ENCODE measurements around the gene EIF2AK2. TPM values are rescaled to one million over a fixed set of nuclear protein-coding genes. Genes with fewer than 3 reads are reported as not detected.

Gene EIF2AK2
- total RNA-seq, 4 donors from 2014 or later, result 23.7 to 28.4 (median 27.8) TPM

DNA sequence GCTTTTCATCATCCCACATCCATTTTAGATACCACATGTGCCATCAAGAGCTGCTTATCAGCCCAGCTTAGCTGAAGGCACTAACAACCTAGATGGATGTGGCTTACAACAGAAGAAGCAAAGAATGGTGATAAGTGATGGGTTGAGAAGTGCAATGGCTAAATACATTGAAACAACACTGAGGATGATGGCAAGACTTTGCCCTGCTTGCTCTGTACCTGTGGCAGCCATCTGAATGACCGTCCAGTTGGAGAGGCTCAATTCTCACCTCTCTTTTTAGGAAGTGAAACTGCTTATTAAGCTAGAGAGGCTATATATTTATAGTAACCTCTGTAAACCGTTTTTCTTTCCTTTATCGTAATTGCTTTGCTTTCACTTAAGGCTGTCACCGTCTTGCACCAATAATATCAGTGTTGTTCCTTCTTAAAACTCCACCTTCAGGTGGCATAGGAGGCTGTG, 66.7 kb downstream of the EIF2AK2 start:
- H3K4me3 ChIP-seq, result no peak overlapping the region

DNA sequence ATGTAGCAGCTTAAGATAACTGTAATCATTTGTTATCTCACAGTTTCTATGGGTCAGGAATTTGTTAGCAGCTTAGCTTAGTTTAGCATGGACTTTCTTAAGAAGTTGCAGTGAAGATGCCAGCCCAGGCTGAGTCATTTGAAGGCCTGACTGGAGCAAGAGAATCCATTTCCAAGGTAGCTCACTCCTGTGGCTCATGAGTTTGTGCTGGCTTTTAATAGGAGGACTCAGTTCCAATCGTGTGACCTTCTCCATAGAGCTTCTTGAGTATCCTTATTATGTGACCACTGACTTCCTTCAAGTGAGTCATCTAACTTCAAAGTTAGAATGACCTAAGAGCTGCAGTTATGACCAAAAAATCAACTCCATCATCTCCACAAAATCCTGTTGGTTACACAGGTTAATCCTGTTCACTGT, 71.0 kb downstream of the EIF2AK2 start:
- intact Hi-C loops (cut with DNase I), result no loop called here
- Histone ChIP-seq H3K4me3 (no peak overlapping the region), H3K4me1 (peaks cover 24 to 35% (median 35%) of the 10 kb centered on the region in 4 donors), H3K27me3 (no peaks in the 10 kb centered on the region), H3K27ac (replicated peaks in 1 of 4) (no peak overlapping the region), H3K9me3 (no peaks in the 10 kb centered on the region), H3K36me3 (peaks cover 9 to 40% (median 22%) of the 10 kb centered on the region in 4 donors)
- WGBS, result 56% methylated on average over 1 of the region's 1 CpG
- TF ChIP-seq POLR2AphosphoS5 (IDR thresholded peaks at IDR 0.05), result no peak
- no peak for DNase-seq (ENCODE audit: extremely low spot score)

More for the DNA sequence above, 66.7 kb downstream of the EIF2AK2 start:
- intact Hi-C loops (cut with DNase I), result no loop called here
- Histone ChIP-seq H3K4me1 (peaks cover 3 to 7% (median 7%) of the 10 kb centered on the region in 4 donors), H3K36me3 (peaks cover 25 to 68% (median 54%) of the 10 kb centered on the region in 4 donors), H3K9me3 (no peaks in the 10 kb centered on the region), H3K27me3 (no peaks in the 10 kb centered on the region), H3K27ac (replicated peaks in 1 of 4) (no peak overlapping the region)
- TF ChIP-seq POLR2AphosphoS5 (IDR thresholded peaks at IDR 0.05), result no peak
- TF ChIP-seq EP300 (IDR thresholded peaks at IDR 0.05), result no peak
- no peak for TF ChIP-seq POLR2A (IDR thresholded peaks at IDR 0.05; ENCODE audit: low read depth)
- TF ChIP-seq CTCF (IDR thresholded peaks at IDR 0.05), result no peak
- no peak for DNase-seq (ENCODE audit: extremely low spot score)
- WGBS, result 82% methylated on average over 4 of the region's 4 CpGs

DNA sequence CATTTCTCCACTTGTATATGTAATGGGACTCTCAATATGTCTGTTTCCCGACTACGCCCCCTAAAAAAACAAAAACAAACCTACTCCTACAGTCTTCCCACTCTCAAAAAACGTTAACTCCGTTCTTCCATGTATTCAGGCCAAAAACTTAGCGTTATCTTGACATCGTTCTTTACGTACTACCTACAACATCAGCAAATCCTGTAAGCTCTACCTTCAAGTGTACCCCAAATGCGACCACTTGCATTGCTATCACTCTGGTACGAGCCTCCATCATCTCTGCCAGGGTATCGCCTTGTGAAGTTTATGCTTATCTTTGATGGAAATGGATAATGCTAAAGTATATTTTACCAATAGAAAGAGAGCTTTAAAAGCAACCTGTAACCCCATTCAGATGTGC, 72.0 kb downstream of the EIF2AK2 start:
- 4% methylated on average over 10 of the region's 10 CpGs for WGBS
- H3K4me1 ChIP-seq, result peaks cover 32 to 44% (median 39%) of the 10 kb centered on the region in 4 donors
- no peak for TF ChIP-seq POLR2AphosphoS5 (IDR thresholded peaks at IDR 0.05)
- TF ChIP-seq EP300 (IDR thresholded peaks at IDR 0.05), result no peak
- no peak for TF ChIP-seq CTCF (IDR thresholded peaks at IDR 0.05)
- TF ChIP-seq POLR2A (IDR thresholded peaks at IDR 0.05; ENCODE audit: low read depth), result no peak
- no peaks in the 10 kb centered on the region for H3K27me3 ChIP-seq
- intact Hi-C loops (cut with DNase I), result no loop called here
- peak overlapping the region; percentile 72 to 90 (median 74) for H3K4me3 ChIP-seq
- peaks cover 0 to 40% (median 17%) of the 10 kb centered on the region in 4 donors for H3K36me3 ChIP-seq
- no peaks in the 10 kb centered on the region for H3K9me3 ChIP-seq
- DNase-seq (ENCODE audit: extremely low spot score), result no peak
- H3K27ac ChIP-seq (replicated peaks in 1 of 4), result peak overlapping the region; percentile 78 to 83 (median 80)

GRCh38 chr2:37083873-37084794, 72.6 kb downstream of the EIF2AK2 start, which contains the start of the genes GPATCH11 and HEATR5B:
GPATCH11 (plus strand) TSS chr2:37084518; CDS start chr2:37088382, 3,864 bp downstream.
HEATR5B (minus strand) TSS chr2:37084372; CDS start chr2:37083414, 958 bp downstream.
- peak within 1 kb of the TSS; percentile 78 to 83 (median 80) for H3K27ac ChIP-seq (replicated peaks in 1 of 4)
- H3K9me3 ChIP-seq, result no peaks in the 10 kb centered on the region
- no peaks in the 10 kb centered on the region for H3K27me3 ChIP-seq
- WGBS, result under 1% methylated on average over 31 of the region's 74 CpGs
- peak; percentile 85 to 88 for TF ChIP-seq POLR2AphosphoS5 (IDR thresholded peaks at IDR 0.05)
- TF ChIP-seq CTCF (IDR thresholded peaks at IDR 0.05), result peak in 1 of 3 experiments; percentile 19
- TF ChIP-seq EP300 (IDR thresholded peaks at IDR 0.05), result no peak
- DNase-seq (ENCODE audit: extremely low spot score), result peak; percentile 99
- intact Hi-C loops (cut with DNase I), result no loop called here
- peak within 1 kb of the TSS; percentile 72 to 90 (median 74) for H3K4me3 ChIP-seq
- H3K4me1 ChIP-seq, result peaks cover 32 to 46% (median 40%) of the 10 kb centered on the region in 4 donors
- peaks cover 0 to 38% (median 14%) of the 10 kb centered on the region in 4 donors for H3K36me3 ChIP-seq

GRCh38 chr2:37080689-37081088, 76.1 kb downstream of the EIF2AK2 start:
- no peaks in the 10 kb centered on the region for H3K9me3 ChIP-seq
- WGBS, result 58% methylated on average over 3 of the region's 3 CpGs
- TF ChIP-seq POLR2A (IDR thresholded peaks at IDR 0.05; ENCODE audit: low read depth) (no peak), EP300 (IDR thresholded peaks at IDR 0.05) (no peak), POLR2AphosphoS5 (IDR thresholded peaks at IDR 0.05) (no peak), CTCF (IDR thresholded peaks at IDR 0.05) (no peak)
- intact Hi-C loops (cut with DNase I), result no loop called here
- no peaks in the 10 kb centered on the region for H3K27me3 ChIP-seq
- H3K27ac ChIP-seq (replicated peaks in 1 of 4), result no peak overlapping the region
- no peak for DNase-seq (ENCODE audit: extremely low spot score)
- H3K4me3 ChIP-seq, result no peak overlapping the region
- peaks cover 32 to 45% (median 39%) of the 10 kb centered on the region in 4 donors for H3K4me1 ChIP-seq
- peaks cover 14 to 60% (median 28%) of the 10 kb centered on the region in 4 donors for H3K36me3 ChIP-seq
